HepG2 (cell line): Measurements from ENCODE around the gene WNK4. TPM values are rescaled to one million over a fixed set of nuclear protein-coding genes. Genes with fewer than 3 reads are reported as not detected.

Source experiments
- BORCS8-MEF2B ChIP-seq: sonication (generic); formaldehyde crosslinking; IDR thresholded peaks from 2 replicates; pipeline ENCODE4 v1.8.0; 2022; ENCODE audit warnings: mild to moderate bottlenecking, missing genetic modification reagents
- CHD4 ChIP-seq: fragments of 200-600 bp; sonication (generic); IDR thresholded peaks from 2 replicates; pipeline ENCODE4 v1.7.0; 2017; ENCODE audit warnings: mild to moderate bottlenecking, low read length, borderline replicate concordance
- DRAP1 ChIP-seq: IDR thresholded peaks from 2 replicates; pipeline ENCODE4 v1.6.1; 2016; ENCODE audit warnings: missing genetic modification reagents, missing compliant biosample characterization
- FOXM1 ChIP-seq: sonication (generic); formaldehyde crosslinking; IDR thresholded peaks from 2 replicates; pipeline ENCODE4 v1.5.0; 2020; ENCODE audit warnings: missing genetic modification reagents
- LCORL ChIP-seq, 2 experiments: fragments of 450-650 bp in 1 of 2; sonication (generic) in 1 of 2; formaldehyde crosslinking in 1 of 2; IDR thresholded peaks; 2 replicates each; pipeline versions ENCODE4 v1.5.0 to v1.6.1; 2017 to 2020; ENCODE audit warnings: antibody characterized with exemption in 1 of 2, missing genetic modification reagents in 1 of 2
- TGIF2 ChIP-seq: IDR thresholded peaks from 2 replicates; pipeline ENCODE4 v1.6.1; 2016; ENCODE audit warnings: control low read depth, missing compliant biosample characterization
- ZKSCAN8 ChIP-seq: IDR thresholded peaks from 2 replicates; pipeline ENCODE4 v1.6.1; 2016; ENCODE audit warnings: borderline replicate concordance, missing genetic modification reagents, missing compliant biosample characterization
- ZNF10 ChIP-seq: sonication (generic); formaldehyde crosslinking; IDR thresholded peaks from 2 replicates; pipeline ENCODE4 v1.4.0; 2020; ENCODE audit warnings: mild to moderate bottlenecking, low read depth, missing genetic modification reagents, borderline replicate concordance
- ZNF224 ChIP-seq: sonication (generic); formaldehyde crosslinking; IDR thresholded peaks from 2 replicates; pipeline ENCODE4 v1.5.0; 2020; ENCODE audit warnings: mild to moderate bottlenecking, missing genetic modification reagents
- ZNF891 ChIP-seq: sonication (generic); formaldehyde crosslinking; IDR thresholded peaks from 2 replicates; pipeline ENCODE4 v1.5.0; 2020; ENCODE audit warnings: mild to moderate bottlenecking, missing genetic modification reagents
- polyA plus RNA-seq, 8 experiments: library from polyadenylated mRNA; depleted of rRNA in 3 of 8; stranded (reverse) in 7 of 8; unstranded in 1 of 8; fragments of >200 nt; fragmentation: Illumina TruSeq in 4 of 8; extraction: Trizol in 4 of 8; gene quantifications; 2 replicates each; pipeline versions ENCODE4 v1.2.1 to v1.2.3, GENCODE V29; 2011 to 2016; ENCODE audit warnings: low read depth in 4 of 8, missing spikeins in 1 of 8, mixed read lengths in 1 of 8; ENCODE audit not compliant: insufficient read depth in 1 of 8
- total RNA-seq, 5 experiments: library from RNA; depleted of rRNA; stranded (reverse); fragments of >200 nt; fragmentation: Illumina TruSeq; extraction: Trizol; gene quantifications; 2 replicates each; pipeline ENCODE4 v1.2.3, GENCODE V29; 2016; ENCODE audit warnings: low read depth in 1 of 5
- TF ChIP-seq, protein P1 (sequence below): sonication (generic); formaldehyde crosslinking; IDR thresholded peaks from 2 replicates; pipeline ENCODE4 v1.9.0; 2021; ENCODE audit warnings: missing genetic modification reagents, mild to moderate bottlenecking, borderline replicate concordance
- TF ChIP-seq, protein P2 (sequence below): sonication (generic); formaldehyde crosslinking; IDR thresholded peaks from 2 replicates; pipeline ENCODE4 v1.9.0; 2021; ENCODE audit warnings: mild to moderate bottlenecking, missing genetic modification reagents
- TF ChIP-seq, protein P3 (sequence below): sonication (generic); formaldehyde crosslinking; IDR thresholded peaks from 2 replicates; pipeline ENCODE4 v1.4.0; 2020; ENCODE audit warnings: missing genetic modification reagents

WNK4 gene
- total and polyA plus RNA-seq, 2 of the 13 experiments (the other 11 are each of a cell fraction or from before 2014, with no cell fraction given), result 2.7 to 13.7 TPM

DNA sequence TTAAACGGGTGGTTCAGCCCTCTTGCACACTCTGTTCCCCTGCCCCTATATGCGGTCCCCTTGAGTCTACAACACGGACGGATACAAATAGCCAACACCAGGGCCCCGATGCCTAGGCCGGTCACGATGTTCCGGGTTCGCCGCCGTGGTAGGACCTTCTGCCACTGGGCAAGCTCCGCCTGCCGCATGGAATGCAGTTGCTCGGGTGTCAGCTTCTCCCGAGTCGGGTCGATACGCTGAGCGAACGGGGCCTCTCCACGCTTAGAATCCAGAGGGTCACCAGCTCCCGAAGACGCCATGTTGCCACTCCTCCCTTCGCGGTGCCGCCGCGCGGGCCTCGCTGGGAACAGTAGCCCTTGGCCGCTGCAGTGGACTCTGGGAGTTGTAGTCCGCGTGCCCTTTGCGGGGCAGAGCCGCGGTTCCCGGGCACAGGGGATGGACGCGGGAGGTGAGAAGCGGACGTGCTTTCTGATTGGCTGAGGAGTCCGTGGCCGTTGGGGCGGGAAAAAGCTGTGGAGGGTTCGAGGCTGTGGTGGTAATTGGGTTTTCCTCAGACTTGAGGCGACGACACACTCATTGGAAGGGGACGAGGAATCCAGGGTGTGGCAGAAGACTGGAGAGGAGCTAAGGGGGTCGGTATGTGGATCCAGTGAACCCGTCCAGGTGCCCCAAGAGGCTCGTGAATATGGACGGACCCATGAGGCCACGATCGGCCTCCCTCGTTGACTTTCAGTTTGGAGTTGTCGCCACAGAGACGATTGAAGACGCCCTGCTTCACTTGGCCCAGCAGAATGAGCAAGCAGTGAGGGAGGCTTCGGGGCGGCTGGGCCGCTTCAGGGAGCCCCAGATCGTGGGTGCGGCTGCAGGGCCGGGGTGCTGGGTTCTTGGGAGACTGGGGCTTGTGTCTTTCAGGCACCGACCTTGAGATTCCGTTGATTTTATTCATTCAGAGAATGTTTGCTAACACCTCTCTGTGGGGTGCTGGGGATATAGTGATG lies 18.3 kb downstream of the WNK4 start, which contains the start of the genes CNTD1 and COA3 (continued):
- TF ChIP-seq LCORL (IDR thresholded peaks at IDR 0.05) (no peak), LCORL (CRISPR knock-in tag; IDR thresholded peaks at IDR 0.05) (peak; percentile 81), ZKSCAN8 (CRISPR knock-in tag) (peak; percentile 79), ZNF891 (peak; percentile 76), ZNF10 (CRISPR knock-in tag) (no peak), DRAP1 (CRISPR knock-in tag) (peak; percentile 85), FOXM1 (no peak), TGIF2 (CRISPR knock-in tag) (peak; percentile 95), BORCS8-MEF2B (CRISPR knock-in tag) (peak; percentile 94), ZNF224 (CRISPR knock-in tag) (peak; percentile 53; the same call in 1 of the 2 replicates), CHD4 (0 out of 2 replicates have a peak, but pooled peaks have one; percentile 22)
- TF ChIP-seq, protein P1, sequence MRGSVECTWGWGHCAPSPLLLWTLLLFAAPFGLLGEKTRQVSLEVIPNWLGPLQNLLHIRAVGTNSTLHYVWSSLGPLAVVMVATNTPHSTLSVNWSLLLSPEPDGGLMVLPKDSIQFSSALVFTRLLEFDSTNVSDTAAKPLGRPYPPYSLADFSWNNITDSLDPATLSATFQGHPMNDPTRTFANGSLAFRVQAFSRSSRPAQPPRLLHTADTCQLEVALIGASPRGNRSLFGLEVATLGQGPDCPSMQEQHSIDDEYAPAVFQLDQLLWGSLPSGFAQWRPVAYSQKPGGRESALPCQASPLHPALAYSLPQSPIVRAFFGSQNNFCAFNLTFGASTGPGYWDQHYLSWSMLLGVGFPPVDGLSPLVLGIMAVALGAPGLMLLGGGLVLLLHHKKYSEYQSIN (CRISPR knock-in tag), result no peak
- TF ChIP-seq, protein P2, sequence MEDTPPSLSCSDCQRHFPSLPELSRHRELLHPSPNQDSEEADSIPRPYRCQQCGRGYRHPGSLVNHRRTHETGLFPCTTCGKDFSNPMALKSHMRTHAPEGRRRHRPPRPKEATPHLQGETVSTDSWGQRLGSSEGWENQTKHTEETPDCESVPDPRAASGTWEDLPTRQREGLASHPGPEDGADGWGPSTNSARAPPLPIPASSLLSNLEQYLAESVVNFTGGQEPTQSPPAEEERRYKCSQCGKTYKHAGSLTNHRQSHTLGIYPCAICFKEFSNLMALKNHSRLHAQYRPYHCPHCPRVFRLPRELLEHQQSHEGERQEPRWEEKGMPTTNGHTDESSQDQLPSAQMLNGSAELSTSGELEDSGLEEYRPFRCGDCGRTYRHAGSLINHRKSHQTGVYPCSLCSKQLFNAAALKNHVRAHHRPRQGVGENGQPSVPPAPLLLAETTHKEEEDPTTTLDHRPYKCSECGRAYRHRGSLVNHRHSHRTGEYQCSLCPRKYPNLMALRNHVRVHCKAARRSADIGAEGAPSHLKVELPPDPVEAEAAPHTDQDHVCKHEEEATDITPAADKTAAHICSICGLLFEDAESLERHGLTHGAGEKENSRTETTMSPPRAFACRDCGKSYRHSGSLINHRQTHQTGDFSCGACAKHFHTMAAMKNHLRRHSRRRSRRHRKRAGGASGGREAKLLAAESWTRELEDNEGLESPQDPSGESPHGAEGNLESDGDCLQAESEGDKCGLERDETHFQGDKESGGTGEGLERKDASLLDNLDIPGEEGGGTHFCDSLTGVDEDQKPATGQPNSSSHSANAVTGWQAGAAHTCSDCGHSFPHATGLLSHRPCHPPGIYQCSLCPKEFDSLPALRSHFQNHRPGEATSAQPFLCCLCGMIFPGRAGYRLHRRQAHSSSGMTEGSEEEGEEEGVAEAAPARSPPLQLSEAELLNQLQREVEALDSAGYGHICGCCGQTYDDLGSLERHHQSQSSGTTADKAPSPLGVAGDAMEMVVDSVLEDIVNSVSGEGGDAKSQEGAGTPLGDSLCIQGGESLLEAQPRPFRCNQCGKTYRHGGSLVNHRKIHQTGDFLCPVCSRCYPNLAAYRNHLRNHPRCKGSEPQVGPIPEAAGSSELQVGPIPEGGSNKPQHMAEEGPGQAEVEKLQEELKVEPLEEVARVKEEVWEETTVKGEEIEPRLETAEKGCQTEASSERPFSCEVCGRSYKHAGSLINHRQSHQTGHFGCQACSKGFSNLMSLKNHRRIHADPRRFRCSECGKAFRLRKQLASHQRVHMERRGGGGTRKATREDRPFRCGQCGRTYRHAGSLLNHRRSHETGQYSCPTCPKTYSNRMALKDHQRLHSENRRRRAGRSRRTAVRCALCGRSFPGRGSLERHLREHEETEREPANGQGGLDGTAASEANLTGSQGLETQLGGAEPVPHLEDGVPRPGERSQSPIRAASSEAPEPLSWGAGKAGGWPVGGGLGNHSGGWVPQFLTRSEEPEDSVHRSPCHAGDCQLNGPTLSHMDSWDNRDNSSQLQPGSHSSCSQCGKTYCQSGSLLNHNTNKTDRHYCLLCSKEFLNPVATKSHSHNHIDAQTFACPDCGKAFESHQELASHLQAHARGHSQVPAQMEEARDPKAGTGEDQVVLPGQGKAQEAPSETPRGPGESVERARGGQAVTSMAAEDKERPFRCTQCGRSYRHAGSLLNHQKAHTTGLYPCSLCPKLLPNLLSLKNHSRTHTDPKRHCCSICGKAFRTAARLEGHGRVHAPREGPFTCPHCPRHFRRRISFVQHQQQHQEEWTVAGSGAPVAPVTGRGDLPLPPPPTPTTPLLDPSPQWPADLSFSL, result no peak
- TF ChIP-seq, protein P3, sequence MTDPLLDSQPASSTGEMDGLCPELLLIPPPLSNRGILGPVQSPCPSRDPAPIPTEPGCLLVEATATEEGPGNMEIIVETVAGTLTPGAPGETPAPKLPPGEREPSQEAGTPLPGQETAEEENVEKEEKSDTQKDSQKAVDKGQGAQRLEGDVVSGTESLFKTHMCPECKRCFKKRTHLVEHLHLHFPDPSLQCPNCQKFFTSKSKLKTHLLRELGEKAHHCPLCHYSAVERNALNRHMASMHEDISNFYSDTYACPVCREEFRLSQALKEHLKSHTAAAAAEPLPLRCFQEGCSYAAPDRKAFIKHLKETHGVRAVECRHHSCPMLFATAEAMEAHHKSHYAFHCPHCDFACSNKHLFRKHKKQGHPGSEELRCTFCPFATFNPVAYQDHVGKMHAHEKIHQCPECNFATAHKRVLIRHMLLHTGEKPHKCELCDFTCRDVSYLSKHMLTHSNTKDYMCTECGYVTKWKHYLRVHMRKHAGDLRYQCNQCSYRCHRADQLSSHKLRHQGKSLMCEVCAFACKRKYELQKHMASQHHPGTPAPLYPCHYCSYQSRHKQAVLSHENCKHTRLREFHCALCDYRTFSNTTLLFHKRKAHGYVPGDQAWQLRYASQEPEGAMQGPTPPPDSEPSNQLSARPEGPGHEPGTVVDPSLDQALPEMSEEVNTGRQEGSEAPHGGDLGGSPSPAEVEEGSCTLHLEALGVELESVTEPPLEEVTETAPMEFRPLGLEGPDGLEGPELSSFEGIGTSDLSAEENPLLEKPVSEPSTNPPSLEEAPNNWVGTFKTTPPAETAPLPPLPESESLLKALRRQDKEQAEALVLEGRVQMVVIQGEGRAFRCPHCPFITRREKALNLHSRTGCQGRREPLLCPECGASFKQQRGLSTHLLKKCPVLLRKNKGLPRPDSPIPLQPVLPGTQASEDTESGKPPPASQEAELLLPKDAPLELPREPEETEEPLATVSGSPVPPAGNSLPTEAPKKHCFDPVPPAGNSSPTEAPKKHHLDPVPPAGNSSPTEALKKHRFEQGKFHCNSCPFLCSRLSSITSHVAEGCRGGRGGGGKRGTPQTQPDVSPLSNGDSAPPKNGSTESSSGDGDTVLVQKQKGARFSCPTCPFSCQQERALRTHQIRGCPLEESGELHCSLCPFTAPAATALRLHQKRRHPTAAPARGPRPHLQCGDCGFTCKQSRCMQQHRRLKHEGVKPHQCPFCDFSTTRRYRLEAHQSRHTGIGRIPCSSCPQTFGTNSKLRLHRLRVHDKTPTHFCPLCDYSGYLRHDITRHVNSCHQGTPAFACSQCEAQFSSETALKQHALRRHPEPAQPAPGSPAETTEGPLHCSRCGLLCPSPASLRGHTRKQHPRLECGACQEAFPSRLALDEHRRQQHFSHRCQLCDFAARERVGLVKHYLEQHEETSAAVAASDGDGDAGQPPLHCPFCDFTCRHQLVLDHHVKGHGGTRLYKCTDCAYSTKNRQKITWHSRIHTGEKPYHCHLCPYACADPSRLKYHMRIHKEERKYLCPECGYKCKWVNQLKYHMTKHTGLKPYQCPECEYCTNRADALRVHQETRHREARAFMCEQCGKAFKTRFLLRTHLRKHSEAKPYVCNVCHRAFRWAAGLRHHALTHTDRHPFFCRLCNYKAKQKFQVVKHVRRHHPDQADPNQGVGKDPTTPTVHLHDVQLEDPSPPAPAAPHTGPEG (CRISPR knock-in tag), result no peak
